BJ (cell line): Measurements from ENCODE around the gene LAPTM4A. TPM values are rescaled to one million over a fixed set of nuclear protein-coding genes. Genes with fewer than 3 reads are reported as not detected.

Experiments
- CTCF ChIA-PET: fragments of 350-600 bp; formaldehyde crosslinking; extraction: SDS; loops from one replicate; lab custom pipeline; 2021; ENCODE audit warnings: antibody characterized with exemption, inconsistent platforms; lab: Yijun Ruan, JAX
- POLR2A ChIA-PET: fragments of 300-600 bp; sonication (Branson Sonifier 250); formaldehyde crosslinking; extraction: SDS; loops from one replicate; lab custom pipeline; 2021; ENCODE audit warnings: antibody characterized with exemption; lab: Charles Lee
- DNase-seq: peaks from one replicate; pipeline ENCODE4 v3.0.0-alpha.2; 2011; ENCODE audit warnings: low read depth
- H3K27me3 ChIP-seq: 2 replicates; pipeline ENCODE4 v1.6.0; 2011; ENCODE audit warnings: low read length; ENCODE audit not compliant: control insufficient read depth, insufficient read depth
- H3K36me3 ChIP-seq: 2 replicates; pipeline ENCODE4 v1.5.1; 2011; ENCODE audit warnings: low read length; ENCODE audit not compliant: control insufficient read depth, insufficient read depth
- H3K4me3 ChIP-seq: 2 replicates; pipeline ENCODE4 v1.5.1; 2011; ENCODE audit warnings: low read depth, mild to moderate bottlenecking, control low read depth, low read length
- polyA plus RNA-seq: library from polyadenylated mRNA; depleted of rRNA; stranded (reverse); fragments of >200 nt; gene quantifications from 2 replicates; pipeline ENCODE4 v1.2.3, GENCODE V29; 2011
- TF ChIP-seq, protein P1 (sequence below): IDR thresholded peaks from 2 replicates; pipeline ENCODE4 v1.5.1; 2011; ENCODE audit warnings: low read depth, mild to moderate bottlenecking, control low read depth, inconsistent platforms, low read length, moderate library complexity; ENCODE audit not compliant: insufficient read depth

Gene LAPTM4A
- polyA plus RNA-seq, 1 experiment: 379 TPM

DNA sequence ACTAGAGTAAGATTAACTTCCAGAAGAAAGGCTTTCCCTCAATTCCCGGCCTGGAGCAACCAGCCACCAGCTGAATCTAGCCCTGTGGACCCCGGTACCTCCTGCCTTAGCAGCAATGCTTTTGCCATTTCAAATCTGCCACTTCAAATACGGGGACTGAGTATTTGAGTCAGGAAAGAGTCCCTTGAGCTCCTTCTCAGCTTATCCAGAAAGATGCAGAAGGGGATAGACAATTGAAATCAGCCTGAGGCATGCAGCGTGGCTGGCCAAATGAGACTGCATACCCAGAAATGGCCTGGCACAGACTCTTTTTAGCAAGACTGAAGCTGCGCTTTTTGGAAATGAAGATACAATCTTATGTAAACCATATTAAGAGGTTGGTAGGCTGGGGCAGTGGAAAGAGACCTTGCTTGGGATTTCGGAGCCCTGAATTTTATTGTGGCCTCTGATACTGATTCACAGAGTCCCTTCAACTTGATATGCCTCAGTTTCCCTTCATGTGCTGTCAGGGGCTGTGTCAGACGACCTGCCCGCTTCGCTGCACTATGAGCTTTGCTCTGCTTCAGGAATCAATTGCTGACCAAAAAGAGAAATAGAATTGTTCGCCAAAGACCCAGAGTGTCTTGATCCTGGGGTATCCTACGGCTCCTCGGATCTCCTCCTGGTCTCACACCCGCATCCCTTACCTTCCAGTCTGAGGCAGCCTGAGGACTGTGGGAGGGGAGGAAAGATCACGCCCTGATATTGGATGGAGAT lies 40.0 kb downstream of the LAPTM4A start:
- TF ChIP-seq, protein P1, sequence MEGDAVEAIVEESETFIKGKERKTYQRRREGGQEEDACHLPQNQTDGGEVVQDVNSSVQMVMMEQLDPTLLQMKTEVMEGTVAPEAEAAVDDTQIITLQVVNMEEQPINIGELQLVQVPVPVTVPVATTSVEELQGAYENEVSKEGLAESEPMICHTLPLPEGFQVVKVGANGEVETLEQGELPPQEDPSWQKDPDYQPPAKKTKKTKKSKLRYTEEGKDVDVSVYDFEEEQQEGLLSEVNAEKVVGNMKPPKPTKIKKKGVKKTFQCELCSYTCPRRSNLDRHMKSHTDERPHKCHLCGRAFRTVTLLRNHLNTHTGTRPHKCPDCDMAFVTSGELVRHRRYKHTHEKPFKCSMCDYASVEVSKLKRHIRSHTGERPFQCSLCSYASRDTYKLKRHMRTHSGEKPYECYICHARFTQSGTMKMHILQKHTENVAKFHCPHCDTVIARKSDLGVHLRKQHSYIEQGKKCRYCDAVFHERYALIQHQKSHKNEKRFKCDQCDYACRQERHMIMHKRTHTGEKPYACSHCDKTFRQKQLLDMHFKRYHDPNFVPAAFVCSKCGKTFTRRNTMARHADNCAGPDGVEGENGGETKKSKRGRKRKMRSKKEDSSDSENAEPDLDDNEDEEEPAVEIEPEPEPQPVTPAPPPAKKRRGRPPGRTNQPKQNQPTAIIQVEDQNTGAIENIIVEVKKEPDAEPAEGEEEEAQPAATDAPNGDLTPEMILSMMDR: no peak
- ChIA-PET CTCF (interaction anchor here (0.7 to 2.7 kb wide), 7 partner anchors 9 to 87 kb away, joined by 3 to 13 read pairs (median 4); no protein-coding TSS in a partner anchor), POLR2A (no interaction called here)
- H3K27me3 ChIP-seq: peaks cover 6% of the 10 kb centered on the region
- no peak for DNase-seq
- no peak overlapping the region for H3K4me3 ChIP-seq
- H3K36me3 ChIP-seq: no peaks in the 10 kb centered on the region

DNA sequence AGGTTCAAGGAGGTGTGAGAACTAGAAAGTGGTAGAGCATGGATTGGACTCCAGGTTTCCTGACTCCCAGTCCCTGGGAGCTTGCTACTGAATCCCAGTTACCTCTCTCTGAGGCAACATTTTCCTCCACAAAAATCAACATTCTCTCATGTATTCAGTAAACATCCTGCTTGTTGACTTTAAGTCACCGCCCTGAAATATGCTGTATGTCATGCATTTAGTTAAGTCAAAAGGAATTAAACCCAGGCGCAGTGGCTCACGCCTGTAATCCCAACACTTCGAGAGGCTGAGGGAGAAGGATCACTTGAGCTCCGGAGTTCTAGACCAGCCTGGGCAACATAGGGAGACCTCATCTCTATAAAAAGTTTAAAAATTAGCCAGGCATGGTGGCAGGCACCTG lies 42.7 kb downstream of the LAPTM4A start:
- ChIA-PET POLR2A (no interaction called here), CTCF (no interaction called here)
- Histone ChIP-seq H3K36me3 (no peaks in the 10 kb centered on the region), H3K27me3 (peaks cover 6% of the 10 kb centered on the region), H3K4me3 (no peak overlapping the region)
- TF ChIP-seq, protein P1: no peak
- no peak for DNase-seq

DNA sequence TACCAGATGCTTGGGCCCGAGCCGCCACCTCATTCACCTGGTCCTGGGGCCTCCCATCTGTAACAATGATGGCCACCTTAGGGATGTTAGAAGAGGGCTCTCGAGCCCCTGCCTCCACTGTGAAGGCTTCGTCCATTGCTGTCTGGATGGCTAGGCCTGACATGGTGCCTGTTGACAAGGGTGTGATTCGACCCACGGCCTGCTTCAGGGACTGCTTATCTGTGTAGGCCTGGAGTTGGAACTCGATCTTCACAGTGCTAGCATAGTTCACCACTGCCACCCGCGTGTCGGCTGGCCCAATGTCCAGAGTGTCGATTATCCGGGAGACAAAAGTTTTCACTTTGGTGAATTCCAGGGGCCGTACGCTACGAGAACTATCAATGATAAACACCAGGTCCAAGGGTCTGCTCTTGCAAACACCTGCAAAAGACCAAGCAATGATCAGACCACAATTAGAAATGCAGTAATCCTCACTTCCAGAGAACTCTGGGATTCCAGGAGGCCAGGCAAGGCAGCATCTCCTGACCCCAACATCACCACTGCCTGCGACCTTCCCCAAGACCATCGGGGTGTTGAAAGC lies 45.4 kb downstream of the LAPTM4A start:
- POLR2A ChIA-PET: no interaction called here

DNA sequence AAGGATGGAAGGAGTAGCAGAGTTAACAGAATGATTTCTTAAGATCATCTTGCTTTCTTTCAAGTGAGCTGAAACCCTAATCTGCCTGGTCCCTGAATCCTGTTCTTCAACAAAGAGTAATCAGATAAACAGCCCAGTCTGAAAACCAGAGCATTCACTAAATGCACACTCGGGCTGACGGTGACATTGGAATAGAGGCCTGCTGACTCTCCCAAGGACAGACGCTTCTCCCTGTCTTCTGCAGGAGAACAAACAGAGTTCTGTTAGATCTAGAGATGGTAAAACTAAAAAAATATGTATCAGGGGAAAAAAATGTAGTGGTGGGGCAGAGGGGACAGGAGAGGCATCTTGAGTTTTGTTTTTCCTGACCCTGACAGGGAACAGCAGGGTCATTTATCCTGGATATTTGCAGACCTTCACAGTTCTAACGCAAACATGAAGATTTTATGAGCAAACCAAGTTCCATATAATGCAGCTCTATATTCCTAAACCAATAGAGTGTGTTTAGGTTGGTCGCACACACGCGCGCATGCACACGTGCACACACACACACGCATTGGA lies 46.3 kb downstream of the LAPTM4A start:
- TF ChIP-seq, protein P1: no peak
- ChIA-PET CTCF (interaction anchor here (3.8 kb wide), 1 partner anchor 9 kb away, joined by 25 read pairs; no protein-coding TSS in a partner anchor), POLR2A (no interaction called here)
- Histone ChIP-seq H3K36me3 (no peaks in the 10 kb centered on the region), H3K4me3 (no peak overlapping the region), H3K27me3 (no peaks in the 10 kb centered on the region; the same call in none of the 2 replicates)
- DNase-seq: no peak

More for the DNA sequence above, 45.4 kb downstream of the LAPTM4A start:
- Histone ChIP-seq H3K36me3 (no peaks in the 10 kb centered on the region), H3K27me3 (peaks cover 2% of the 10 kb centered on the region), H3K4me3 (no peak overlapping the region)
- DNase-seq: no peak
- TF ChIP-seq, protein P1: no peak
- CTCF ChIA-PET: no interaction called here

DNA sequence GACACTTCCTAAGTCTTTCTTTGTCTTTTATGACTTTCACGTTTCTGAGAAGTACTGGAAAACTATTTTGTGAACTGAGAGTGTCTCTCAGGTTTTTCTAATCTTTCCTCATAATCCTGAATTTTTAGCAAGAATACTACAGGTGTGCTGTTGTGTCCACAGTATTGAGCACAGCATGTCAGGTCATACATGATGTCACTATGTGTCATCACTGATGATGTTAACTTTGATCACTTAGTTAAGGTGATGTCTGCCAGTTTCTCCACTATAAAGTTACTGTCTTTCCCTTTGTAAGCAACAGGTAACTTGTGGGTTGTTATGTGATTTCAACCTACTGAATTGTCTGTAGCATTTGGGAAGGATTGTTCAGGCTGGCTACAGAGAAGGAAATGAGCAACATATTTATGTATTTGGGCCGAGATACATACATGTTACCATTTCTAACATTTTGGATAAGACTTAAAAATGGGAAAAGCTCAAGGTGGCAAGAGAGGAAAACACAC lies 50.0 kb downstream of the LAPTM4A start:
- no peaks in the 10 kb centered on the region; the same call in 1 of the 2 replicates for H3K27me3 ChIP-seq
- TF ChIP-seq, protein P1: no peak
- ChIA-PET CTCF (interaction anchor here (1.4 to 3.8 kb wide), 3 partner anchors 10 to 15 kb away, joined by 4 to 25 read pairs (median 13); partner anchors contain the start of gene MATN3), POLR2A (no interaction called here)
- H3K4me3 ChIP-seq: no peak overlapping the region
- no peak for DNase-seq
- H3K36me3 ChIP-seq: no peaks in the 10 kb centered on the region
